HG03060 (cell line): ENCODE data around the gene PRKCQ.

ENCODE experiments used
- ATAC-seq: cut with Tn5 transposase; IDR thresholded peaks from one replicate; pipeline ENCODE4 v1.9.1; 2021; ENCODE audit warnings: low read depth, moderate number of reproducible peaks; ENCODE audit not compliant: unreplicated experiment

The PRKCQ gene

GRCh38 chr10:6416892-6417512 lies 163.1 kb downstream of the PRKCQ start:
- no peak for ATAC-seq

- no peak for ATAC-seq
Measured at GRCh38 chr10:6411436-6411835, 168.6 kb downstream of the PRKCQ start.

GRCh38 chr10:6410830-6411229 lies 169.2 kb downstream of the PRKCQ start:
- no peak for ATAC-seq

- ATAC-seq, result no peak
Measured at GRCh38 chr10:6409971-6410643, 170.0 kb downstream of the PRKCQ start.

GRCh38 chr10:6408799-6409198 lies 171.3 kb downstream of the PRKCQ start:
- ATAC-seq, result no peak

- ATAC-seq, result no peak
Measured at GRCh38 chr10:6407034-6407721, 172.9 kb downstream of the PRKCQ start.

- no peak for ATAC-seq
Measured at GRCh38 chr10:6406220-6407033, 173.6 kb downstream of the PRKCQ start.

- no peak for ATAC-seq
Measured at GRCh38 chr10:6405713-6406112, 174.4 kb downstream of the PRKCQ start.

GRCh38 chr10:6404127-6405072 lies 175.7 kb downstream of the PRKCQ start:
- ATAC-seq, result no peak

- ATAC-seq, result no peak
Measured at GRCh38 chr10:6402960-6403359, 177.1 kb downstream of the PRKCQ start.

GRCh38 chr10:6402349-6402709 lies 177.7 kb downstream of the PRKCQ start:
- no peak for ATAC-seq

- no peak for ATAC-seq
Measured at GRCh38 chr10:6401558-6402348, 178.3 kb downstream of the PRKCQ start.

GRCh38 chr10:6400821-6401465 lies 179.1 kb downstream of the PRKCQ start:
- no peak for ATAC-seq

GRCh38 chr10:6400331-6400730 lies 179.7 kb downstream of the PRKCQ start:
- ATAC-seq, result no peak

- ATAC-seq, result no peak
Measured at GRCh38 chr10:6399879-6400278, 180.2 kb downstream of the PRKCQ start.

GRCh38 chr10:6399231-6399741 lies 180.8 kb downstream of the PRKCQ start:
- ATAC-seq, result no peak

GRCh38 chr10:6398399-6398798 lies 181.7 kb downstream of the PRKCQ start:
- ATAC-seq, result no peak

- ATAC-seq, result no peak
Measured at GRCh38 chr10:6396652-6397051, 183.4 kb downstream of the PRKCQ start.
